GM23248 (cell line): ENCODE results near the gene LIFR.

Experiments used
- EZH2 ChIP-seq: fragments of 200-600 bp; sonication (generic); IDR thresholded peaks from 2 replicates; pipeline ENCODE4 v1.6.1; 2018; ENCODE audit warnings: antibody characterized with exemption, mild to moderate bottlenecking; ENCODE audit not compliant: insufficient read depth, poor library complexity, severe bottlenecking
- EZH2phosphoT487 ChIP-seq: fragments of 200-600 bp; sonication (generic); IDR thresholded peaks from 2 replicates; pipeline ENCODE4 v1.6.1; 2018; ENCODE audit warnings: antibody characterized with exemption, moderate library complexity, mild to moderate bottlenecking, low read depth; ENCODE audit not compliant: insufficient read depth

DNA sequence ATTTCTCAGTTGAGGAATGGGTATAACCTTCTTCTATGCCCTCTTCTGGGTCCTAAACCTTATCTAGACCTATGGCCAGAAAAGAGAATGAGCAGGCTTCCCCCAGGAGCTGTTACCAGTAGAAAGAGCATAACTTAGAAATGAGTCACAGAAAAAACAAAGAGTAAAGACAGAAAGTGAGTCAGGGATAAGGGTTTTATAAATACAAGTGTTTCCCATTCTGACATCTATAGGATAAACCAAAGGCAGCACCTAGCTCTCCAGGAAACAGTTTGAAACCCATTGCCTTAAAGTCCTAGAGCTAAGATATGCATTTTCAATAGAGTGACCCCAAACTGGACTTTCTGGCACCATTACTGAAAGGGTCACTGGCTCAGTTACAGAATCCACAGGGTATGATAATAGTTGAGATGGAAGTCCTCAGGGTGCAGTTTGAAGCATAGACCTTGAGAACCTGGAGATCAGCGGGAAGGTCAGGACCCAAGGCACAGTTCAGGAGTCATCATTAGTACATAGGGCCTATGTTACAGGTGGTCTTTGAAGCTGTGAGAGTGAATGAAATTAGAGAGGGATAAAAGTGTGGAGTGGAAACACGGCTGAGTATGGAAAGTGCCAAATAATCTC lies 42.7 kb upstream of the LIFR start:
- TF ChIP-seq EZH2 (no peak), EZH2phosphoT487 (no peak)
